ENCODE data around the gene SORL1. TPM values are rescaled to one million over a fixed set of nuclear protein-coding genes. Genes with fewer than 3 reads are reported as not detected.

SORL1 gene
- total RNA-seq, 1 experiment from 2014 or later: 68.3 TPM

- TF ChIP-seq CTCF (conservative IDR thresholded peaks at IDR 0.05): peak; percentile 93
- no CpG with 5 or more reads among the region's 3 CpGs for WGBS (ENCODE audit: extremely low coverage, insufficient read length, low lambda C conversion rate)
- no peak overlapping the region for H3K56ac ChIP-seq (ENCODE audit: insufficient read length, low read depth, low read length)
Observed at GRCh38 chr11:121591405-121592033, 139.4 kb downstream of the SORL1 start.

More at GRCh38 chr11:121591405-121592033, 139.4 kb downstream of the SORL1 start:
- Histone ChIP-seq H2BK12ac (ENCODE audit: insufficient read length, low read depth, low read length) (no peak overlapping the region), H3K27me3 (ENCODE audit: insufficient read depth, low read length) (no peaks in the 10 kb centered on the region), H3K4ac (ENCODE audit: low read depth, low read length) (no peak overlapping the region), H3K23me2 (ENCODE audit: insufficient read length, low read depth, low read length, poor library complexity, severe bottlenecking) (no peaks in the 10 kb centered on the region), H2BK5ac (ENCODE audit: insufficient read length, low read length) (no peak overlapping the region), H4K5ac (ENCODE audit: insufficient read length, low read depth, low read length) (no peak overlapping the region), H2AK5ac (ENCODE audit: insufficient read length, low read length) (no peak overlapping the region), H2BK15ac (ENCODE audit: low read depth, low read length) (no peak overlapping the region), H3K9ac (ENCODE audit: extremely low read depth, insufficient read length, low read length) (no peak overlapping the region), H3K23ac (ENCODE audit: insufficient read length, low read depth, low read length) (no peak overlapping the region), H3K4me1 (ENCODE audit: insufficient read depth, low read length) (no peaks in the 10 kb centered on the region), H3K79me2 (ENCODE audit: insufficient read depth, low read length) (no peaks in the 10 kb centered on the region), H3K14ac (ENCODE audit: insufficient read depth, low read length) (no peak overlapping the region), H3K27ac (ENCODE audit: insufficient read length, low read depth, low read length) (no peak overlapping the region), H3K4me2 (ENCODE audit: insufficient read depth, insufficient read length, low read length) (no peak overlapping the region), H4K91ac (ENCODE audit: insufficient read length, low read depth, low read length) (no peak overlapping the region), H2BK20ac (ENCODE audit: low read depth, low read length, poor library complexity, severe bottlenecking) (no peak overlapping the region), H3K9me3 (ENCODE audit: control insufficient read depth, low read depth, low read length) (no peaks in the 10 kb centered on the region), H2AFZ (ENCODE audit: low read length) (no peak overlapping the region), H3K79me1 (ENCODE audit: insufficient read depth, low read depth, low read length, poor library complexity, severe bottlenecking) (peaks cover 3% of the 10 kb centered on the region), H4K8ac (replicated peaks; ENCODE audit: insufficient read length, low read depth, low read length) (no peak overlapping the region), H3T11ph (ENCODE audit: low read length) (no peak overlapping the region), H4K20me1 (ENCODE audit: control insufficient read depth, insufficient read depth, insufficient read length) (no peaks in the 10 kb centered on the region), H3K18ac (ENCODE audit: insufficient read length, low read depth, low read length) (no peak overlapping the region), H2BK120ac (ENCODE audit: low read depth, low read length, poor library complexity, severe bottlenecking) (no peak overlapping the region)
- Mint-ChIP-seq H3K4me1 (peaks cover 7 to 10% of the 10 kb centered on the region in 2 experiments), H3K4me3 (no peak overlapping the region), H3K36me3 (ENCODE audit: insufficient read depth in 1 of 3, low read depth in 3 of 3) (peaks cover 40 to 88% (median 88%) of the 10 kb centered on the region in 3 experiments; a peak in 6 of 7 replicates), H3K9me3 (no peaks in the 10 kb centered on the region), H3K27me3 (ENCODE audit: low read depth) (no peaks in the 10 kb centered on the region), H3K27ac (peak overlapping the region in 1 of 3 experiments; percentile 74; a peak in 1 of 7 replicates)
- DNase-seq: peak; percentile 65

Measured in H9 (cell line).